Neural cell (in vitro differentiated cells): Measurements from ENCODE around the gene GRAMD4.

Source experiments
- EP300 ChIP-seq: fragments of 450-650 bp; conservative IDR thresholded peaks from 2 replicates; pipeline ENCODE4 v1.6.1; 2014; ENCODE audit warnings: antibody characterized with exemption, mild to moderate bottlenecking, moderate library complexity; ENCODE audit not compliant: poor library complexity, severe bottlenecking
- EZH2 ChIP-seq: fragments of 200-600, 300-800 bp; shearing (Covaris generic), sonication (generic); IDR thresholded peaks from 2 replicates; pipeline ENCODE4 v1.6.1; 2014; ENCODE audit warnings: antibody characterized with exemption, low read length, borderline replicate concordance, mild to moderate bottlenecking; ENCODE audit not compliant: insufficient read depth, poor library complexity, severe bottlenecking
- MXI1 ChIP-seq: fragments of 450-650 bp; conservative IDR thresholded peaks from 2 replicates; pipeline ENCODE4 v1.6.1; 2014; ENCODE audit warnings: antibody characterized with exemption, mild to moderate bottlenecking; ENCODE audit not compliant: poor library complexity, severe bottlenecking
- POLR2AphosphoS5 ChIP-seq: IDR thresholded peaks from 2 replicates; pipeline ENCODE4 v1.6.1; 2012
- RAD21 ChIP-seq: fragments of 450-650 bp; conservative IDR thresholded peaks from 2 replicates; pipeline ENCODE4 v1.6.1; 2014; ENCODE audit warnings: antibody characterized with exemption, mild to moderate bottlenecking, moderate library complexity
- SMC3 ChIP-seq: fragments of 450-650 bp; conservative IDR thresholded peaks from 2 replicates; pipeline ENCODE4 v1.6.1; 2014; ENCODE audit warnings: antibody characterized with exemption, mild to moderate bottlenecking, moderate library complexity; ENCODE audit not compliant: poor library complexity
- TAF1 ChIP-seq: IDR thresholded peaks from 2 replicates; pipeline ENCODE4 v1.6.1; 2012; ENCODE audit warnings: low read depth
- TF ChIP-seq, protein P1 (sequence below): fragments of 450-650 bp; IDR thresholded peaks from 2 replicates; pipeline ENCODE4 v1.5.1; 2014; ENCODE audit warnings: antibody characterized with exemption, mild to moderate bottlenecking, moderate library complexity; ENCODE audit not compliant: poor library complexity, severe bottlenecking
- TF ChIP-seq, protein P2 (sequence below): IDR thresholded peaks from 2 replicates; pipeline ENCODE4 v1.6.1; 2012; ENCODE audit warnings: borderline replicate concordance

DNA sequence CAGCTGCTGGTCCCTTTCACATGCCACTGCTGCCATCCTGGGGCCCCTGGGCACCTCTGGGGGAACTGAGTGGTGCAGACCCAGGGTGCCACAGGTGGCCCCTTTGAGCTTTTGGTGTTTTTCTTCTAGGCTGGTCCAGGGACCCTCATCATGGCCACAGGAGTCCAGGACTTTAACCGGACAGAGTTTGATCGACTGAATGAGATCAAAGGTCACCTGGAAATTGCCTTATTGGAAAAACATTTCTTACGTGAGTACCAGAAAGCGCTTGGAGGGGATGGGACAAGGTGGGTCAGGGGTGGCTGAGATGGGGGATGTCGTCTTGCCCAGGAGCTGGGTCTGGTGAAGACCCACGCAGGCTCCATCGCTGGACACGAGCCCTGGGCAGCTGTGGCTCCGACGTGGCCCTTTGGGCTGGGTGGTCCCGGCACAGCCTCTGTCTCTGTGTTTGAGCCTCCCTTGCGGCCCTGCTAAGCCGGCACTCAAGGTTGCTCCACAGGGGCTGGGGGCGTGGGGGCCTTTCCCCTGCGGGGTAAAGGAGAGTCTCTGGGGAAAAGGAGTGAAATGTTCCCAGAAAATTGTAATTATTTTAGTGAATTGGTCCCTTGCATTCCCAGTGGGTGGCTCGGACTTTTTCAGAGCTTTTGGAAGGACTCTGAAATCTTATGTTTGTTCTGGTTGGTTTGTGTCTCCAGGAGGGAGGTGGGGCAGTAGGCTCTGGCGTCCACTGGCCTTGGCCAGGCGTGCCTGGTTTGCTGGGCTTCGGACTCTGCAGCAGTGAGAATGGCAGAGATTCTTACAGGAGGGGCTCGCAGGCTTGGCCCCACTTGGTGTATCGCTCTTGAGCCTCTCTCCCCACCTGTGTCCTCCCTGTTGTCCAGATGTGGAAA is 17.8 kb downstream of the GRAMD4 start:
- no peak for TF ChIP-seq POLR2AphosphoS5
- TF ChIP-seq TAF1: no peak
- TF ChIP-seq, protein P1, sequence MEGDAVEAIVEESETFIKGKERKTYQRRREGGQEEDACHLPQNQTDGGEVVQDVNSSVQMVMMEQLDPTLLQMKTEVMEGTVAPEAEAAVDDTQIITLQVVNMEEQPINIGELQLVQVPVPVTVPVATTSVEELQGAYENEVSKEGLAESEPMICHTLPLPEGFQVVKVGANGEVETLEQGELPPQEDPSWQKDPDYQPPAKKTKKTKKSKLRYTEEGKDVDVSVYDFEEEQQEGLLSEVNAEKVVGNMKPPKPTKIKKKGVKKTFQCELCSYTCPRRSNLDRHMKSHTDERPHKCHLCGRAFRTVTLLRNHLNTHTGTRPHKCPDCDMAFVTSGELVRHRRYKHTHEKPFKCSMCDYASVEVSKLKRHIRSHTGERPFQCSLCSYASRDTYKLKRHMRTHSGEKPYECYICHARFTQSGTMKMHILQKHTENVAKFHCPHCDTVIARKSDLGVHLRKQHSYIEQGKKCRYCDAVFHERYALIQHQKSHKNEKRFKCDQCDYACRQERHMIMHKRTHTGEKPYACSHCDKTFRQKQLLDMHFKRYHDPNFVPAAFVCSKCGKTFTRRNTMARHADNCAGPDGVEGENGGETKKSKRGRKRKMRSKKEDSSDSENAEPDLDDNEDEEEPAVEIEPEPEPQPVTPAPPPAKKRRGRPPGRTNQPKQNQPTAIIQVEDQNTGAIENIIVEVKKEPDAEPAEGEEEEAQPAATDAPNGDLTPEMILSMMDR: no peak
- TF ChIP-seq RAD21: no peak
- no peak for TF ChIP-seq EZH2
- TF ChIP-seq SMC3: no peak
- no peak for TF ChIP-seq EP300
- TF ChIP-seq MXI1: no peak
- TF ChIP-seq, protein P2, sequence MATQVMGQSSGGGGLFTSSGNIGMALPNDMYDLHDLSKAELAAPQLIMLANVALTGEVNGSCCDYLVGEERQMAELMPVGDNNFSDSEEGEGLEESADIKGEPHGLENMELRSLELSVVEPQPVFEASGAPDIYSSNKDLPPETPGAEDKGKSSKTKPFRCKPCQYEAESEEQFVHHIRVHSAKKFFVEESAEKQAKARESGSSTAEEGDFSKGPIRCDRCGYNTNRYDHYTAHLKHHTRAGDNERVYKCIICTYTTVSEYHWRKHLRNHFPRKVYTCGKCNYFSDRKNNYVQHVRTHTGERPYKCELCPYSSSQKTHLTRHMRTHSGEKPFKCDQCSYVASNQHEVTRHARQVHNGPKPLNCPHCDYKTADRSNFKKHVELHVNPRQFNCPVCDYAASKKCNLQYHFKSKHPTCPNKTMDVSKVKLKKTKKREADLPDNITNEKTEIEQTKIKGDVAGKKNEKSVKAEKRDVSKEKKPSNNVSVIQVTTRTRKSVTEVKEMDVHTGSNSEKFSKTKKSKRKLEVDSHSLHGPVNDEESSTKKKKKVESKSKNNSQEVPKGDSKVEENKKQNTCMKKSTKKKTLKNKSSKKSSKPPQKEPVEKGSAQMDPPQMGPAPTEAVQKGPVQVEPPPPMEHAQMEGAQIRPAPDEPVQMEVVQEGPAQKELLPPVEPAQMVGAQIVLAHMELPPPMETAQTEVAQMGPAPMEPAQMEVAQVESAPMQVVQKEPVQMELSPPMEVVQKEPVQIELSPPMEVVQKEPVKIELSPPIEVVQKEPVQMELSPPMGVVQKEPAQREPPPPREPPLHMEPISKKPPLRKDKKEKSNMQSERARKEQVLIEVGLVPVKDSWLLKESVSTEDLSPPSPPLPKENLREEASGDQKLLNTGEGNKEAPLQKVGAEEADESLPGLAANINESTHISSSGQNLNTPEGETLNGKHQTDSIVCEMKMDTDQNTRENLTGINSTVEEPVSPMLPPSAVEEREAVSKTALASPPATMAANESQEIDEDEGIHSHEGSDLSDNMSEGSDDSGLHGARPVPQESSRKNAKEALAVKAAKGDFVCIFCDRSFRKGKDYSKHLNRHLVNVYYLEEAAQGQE: no peak
